K562 (cell line): Measurements from ENCODE around the gene COA6. TPM values are rescaled to one million over a fixed set of nuclear protein-coding genes. Genes with fewer than 3 reads are reported as not detected.

Experiments
- ATAC-seq: fragments of 200-7000 bp; cut with Tn5 transposase; 3 replicates; pipeline ENCODE4 v1.9.1; 2020; ENCODE audit warnings: moderate library complexity
- BruUV-seq: library from RNA; stranded (reverse); fragments of 400-500 nt; replicated peaks from 2 replicates; lab custom pipeline; 2021; lab: Mats Ljungman, UMichigan
- CTCF ChIA-PET: fragments of 300-600 bp; formaldehyde crosslinking; extraction: SDS; loops from one replicate; lab custom pipeline; 2021; ENCODE audit warnings: low intra/inter-chr PET ratio; lab: Yijun Ruan, JAX
- POLR2A ChIA-PET: fragments of 300-600, 350-650 bp; sonication (Branson Sonifier 250); formaldehyde crosslinking; extraction: SDS; loops from one replicate; lab custom pipeline; 2021; ENCODE audit warnings: antibody characterized with exemption, inconsistent platforms; lab: Yijun Ruan, JAX
- DNase-seq, 4 experiments: peaks; one replicate each; pipeline versions ENCODE4 v3.0.0 to v3.0.0-alpha.2; 2011 to 2018; ENCODE audit warnings: low spot score in 3 of 4, mixed read lengths in 3 of 4; ENCODE audit errors: extremely low read depth in 1 of 4
- FAIRE-seq: peaks from 2 replicates; lab custom pipeline; 2011; peaks lifted over from hg19 to GRCh38; lab: Jason Lieb, UNC
- H2AFZ ChIP-seq: 2 replicates; pipeline ENCODE4 v1.6.0; 2011; ENCODE audit warnings: low read depth, low read length, control low read depth, inconsistent platforms
- H3K27ac ChIP-seq: fragments of 200-600 bp; 3 replicates; pipeline ENCODE4 v1.8.0; 2011; ENCODE audit warnings: low read depth, mild to moderate bottlenecking, control low read depth, inconsistent platforms, low read length, moderate library complexity, mixed read lengths; ENCODE audit errors: extremely low read depth
- H3K27me3 ChIP-seq, 2 experiments: fragments of 300-600 bp in 1 of 2; 2 replicates in 1 of 2; 3 replicates in 1 of 2; pipeline versions ENCODE4 v1.6.0 to v1.8.0; 2011; ENCODE audit warnings: inconsistent platforms in 2 of 2, low read length in 2 of 2, mild to moderate bottlenecking in 1 of 2, mixed read lengths in 1 of 2, moderate library complexity in 1 of 2; ENCODE audit not compliant: control insufficient read depth in 2 of 2, insufficient read depth in 2 of 2
- H3K36me3 ChIP-seq: fragments of 300-600 bp; 3 replicates; pipeline ENCODE4 v1.8.0; 2011; ENCODE audit warnings: mild to moderate bottlenecking, low read length, inconsistent platforms; ENCODE audit not compliant: control insufficient read depth, insufficient read depth
- H3K4me1 ChIP-seq, 2 experiments: fragments of 200-600 bp in 1 of 2; replicated peaks in 1 of 2; 2 replicates in 1 of 2; 3 replicates in 1 of 2; pipeline versions ENCODE4 v1.5.1 to v1.8.0; 2011; ENCODE audit warnings: inconsistent platforms in 2 of 2, low read length in 2 of 2, mild to moderate bottlenecking in 1 of 2, mixed read lengths in 1 of 2, moderate library complexity in 1 of 2; ENCODE audit not compliant: control insufficient read depth in 2 of 2, insufficient read depth in 2 of 2
- H3K4me2 ChIP-seq: 2 replicates; pipeline ENCODE4 v1.6.1; 2011; ENCODE audit warnings: low read length, control low read depth, inconsistent platforms, mixed read lengths; ENCODE audit not compliant: insufficient read depth
- H3K4me3 ChIP-seq: fragments of 200-600 bp; sonication (generic), shearing (Covaris generic); 2 replicates; pipeline ENCODE4 v1.5.1; 2016; ENCODE audit warnings: control low read depth, inconsistent platforms
- H3K79me2 ChIP-seq: fragments of 200-600 bp; 3 replicates; pipeline ENCODE4 v1.8.0; 2011; ENCODE audit warnings: low read length, inconsistent platforms; ENCODE audit not compliant: control insufficient read depth, insufficient read depth
- H3K9ac ChIP-seq, 2 experiments: 2 replicates each; pipeline versions ENCODE4 v1.6.0 to v1.6.1; 2011; ENCODE audit warnings: low read depth in 2 of 2, low read length in 2 of 2, control low read depth in 1 of 2, inconsistent platforms in 1 of 2, mild to moderate bottlenecking in 1 of 2, mixed read lengths in 1 of 2; ENCODE audit not compliant: insufficient read depth in 1 of 2
- H3K9me1 ChIP-seq: one replicate; pipeline ENCODE4 v1.6.0; 2011; ENCODE audit warnings: inconsistent platforms, mild to moderate bottlenecking, low read length, moderate library complexity; ENCODE audit not compliant: control insufficient read depth, insufficient read depth
- H3K9me3 ChIP-seq: replicated peaks from 2 replicates; pipeline ENCODE4 v1.5.1; 2011; ENCODE audit warnings: low read depth, low read length, inconsistent platforms; ENCODE audit not compliant: control insufficient read depth, insufficient read depth
- H4K20me1 ChIP-seq: replicated peaks from 2 replicates; pipeline ENCODE4 v1.6.1; 2011; ENCODE audit warnings: low read length, inconsistent platforms, mixed read lengths; ENCODE audit not compliant: control insufficient read depth, insufficient read depth
- E4F1 ChIP-seq: fragments of 250-450 bp; sonication (Bioruptor Pico); IDR thresholded peaks from 2 replicates; pipeline ENCODE4 v1.5.0; 2021; ENCODE audit warnings: mild to moderate bottlenecking, borderline replicate concordance
- GATAD2A ChIP-seq: fragments of 450-650 bp; IDR thresholded peaks from 2 replicates; pipeline ENCODE4 v1.6.1; 2017
- KLF13 ChIP-seq: fragments of 450-650 bp; IDR thresholded peaks from 2 replicates; pipeline ENCODE4 v1.6.1; 2016; ENCODE audit warnings: missing genetic modification characterization, low read depth, mild to moderate bottlenecking, missing compliant biosample characterization, moderate library complexity, borderline replicate concordance
- MCM7 ChIP-seq, 2 experiments: fragments of 450-650 bp; IDR thresholded peaks; 2 replicates each; pipeline ENCODE4 v1.6.1; 2016 to 2018
- MLX ChIP-seq, 2 experiments: fragments of 450-650 bp in 1 of 2; sonication (generic) in 1 of 2; formaldehyde crosslinking; conservative IDR thresholded peaks; 2 replicates each; pipeline versions ENCODE4 v1.4.0 to v1.8.1; 2020 to 2022; ENCODE audit warnings: mild to moderate bottlenecking in 1 of 2, missing genetic modification reagents in 1 of 2
- SAP30 ChIP-seq: fragments of 200-600 bp; sonication (generic); IDR thresholded peaks from 2 replicates; pipeline ENCODE4 v1.6.1; 2012; ENCODE audit warnings: borderline replicate concordance, low read depth, mild to moderate bottlenecking, moderate library complexity, low read length, control low read depth, inconsistent platforms; ENCODE audit not compliant: insufficient read depth, poor library complexity, severe bottlenecking
- SRSF7 ChIP-seq: fragments of 200-400 bp; formaldehyde crosslinking; optimal IDR thresholded peaks from 2 replicates; pipeline ENCODE3; 2017; ENCODE audit warnings: mild to moderate bottlenecking, low read depth, low read length
- ZNF239 ChIP-seq: fragments of 250-450 bp; sonication (Bioruptor Pico); IDR thresholded peaks from 2 replicates; pipeline ENCODE4 v1.4.0; 2020; ENCODE audit warnings: mild to moderate bottlenecking
- WGBS: fragments of 100-300 bp; shearing (Covaris generic); methylation state at CpG from one replicate; pipeline ENCODE4 v1.1.6; 2016; ENCODE audit warnings: low coverage, mixed read lengths; ENCODE audit not compliant: insufficient coverage; ENCODE audit errors: missing lambda C conversion rate; 5-methylcytosine and 5-hydroxymethylcytosine counted together
- in situ Hi-C: fragments of 300-500 bp; cut with MboI; formaldehyde crosslinking; loops from 4 replicates; pipeline ENCODE4 v1.15.0; 2018; ENCODE audit warnings: inconsistent platforms, mixed read lengths
- intact Hi-C: fragments of 100-400 bp; cut with micrococcal nuclease; formaldehyde crosslinking; loops from 2 replicates; pipeline ENCODE4 v1.14.2; 2022
- polyA plus RNA-seq, 8 experiments: library from polyadenylated mRNA; depleted of rRNA in 4 of 8; stranded (reverse) in 5 of 8; unstranded in 3 of 8; fragments of >200 nt; fragmentation: Nextera tagmentation in 2 of 8; fragmentation: Illumina TruSeq in 1 of 8; extraction: Ambion mirVana in 2 of 8; extraction: Trizol in 1 of 8; gene quantifications; 2 replicates each; pipeline versions ENCODE4 v1.2.1 to v1.2.3, GENCODE V29; 2011 to 2014; ENCODE audit warnings: inconsistent platforms in 1 of 8, missing spikeins in 1 of 8
- total RNA-seq, 7 experiments: library from RNA; depleted of rRNA in 6 of 7; stranded (reverse); fragments of >200 nt in 6 of 7; fragmentation: Illumina TruSeq in 2 of 7; extraction: Trizol in 2 of 7; gene quantifications; 2 replicates each; pipeline versions ENCODE4 v1.2.1 to v1.2.3, GENCODE V29; 2011 to 2021; ENCODE audit warnings: low replicate concordance in 1 of 7
- TF ChIP-seq, protein P1 (sequence below): fragments of 450-650 bp; IDR thresholded peaks from 2 replicates; pipeline ENCODE4 v1.6.1; 2018; ENCODE audit not compliant: partially characterized antibody
- TF ChIP-seq, protein P2 (sequence below): fragments of 200-800 bp; sonication (Bioruptor generic); IDR thresholded peaks from 2 replicates; pipeline ENCODE4 v1.6.1; 2017; ENCODE audit warnings: missing genetic modification characterization, missing compliant biosample characterization

The COA6 gene
- total and polyA plus RNA-seq, 9 of the 15 experiments (the other 6 are each of a cell fraction or from before 2014, with no cell fraction given), result 77.7 to 187 (median 134) TPM

DNA sequence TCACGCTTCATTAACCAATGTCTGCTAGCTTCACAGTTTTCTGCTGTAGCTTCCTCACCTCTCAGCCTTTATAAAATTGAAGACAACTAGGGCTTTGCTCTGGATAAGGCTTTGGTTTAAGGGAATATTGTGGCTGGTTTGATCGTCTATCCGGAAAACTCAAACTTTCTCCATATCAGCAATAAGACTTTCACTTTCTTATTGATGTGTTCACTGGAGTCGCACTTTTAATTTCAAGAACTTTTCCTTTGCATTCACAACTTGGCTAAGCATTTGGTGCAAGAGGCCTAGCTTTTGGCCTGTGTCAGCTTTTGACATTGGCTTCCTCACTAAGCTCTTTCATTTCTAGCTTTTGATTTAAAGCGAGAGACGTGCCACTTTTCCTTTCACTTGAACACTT is 12.9 kb downstream of the COA6 start:
- H4K20me1 ChIP-seq, result no peaks in the 10 kb centered on the region
- no peak for FAIRE-seq
- no peak for ATAC-seq
- ChIA-PET POLR2A (interaction anchor here (0.8 to 1.4 kb wide), 4 partner anchors 9 to 41 kb away, joined by 3 to 5 read pairs (median 4); partner anchors contain the start of gene COA6), CTCF (no interaction called here)
- no peak overlapping the region for H3K4me3 ChIP-seq
- H3K4me2 ChIP-seq, result no peak overlapping the region
- H3K36me3 ChIP-seq, result peaks cover 42% of the 10 kb centered on the region
- no peak overlapping the region for H3K9ac ChIP-seq
- H3K79me2 ChIP-seq, result peaks cover 6% of the 10 kb centered on the region; the same call in 1 of the 3 replicates
- WGBS, result 92% methylated on average over 6 of the region's 6 CpGs
- no peak for DNase-seq
- intact Hi-C loops (no loop called here), in situ Hi-C loops (no loop called here)
- H3K9me3 ChIP-seq, result no peaks in the 10 kb centered on the region
- H3K9me1 ChIP-seq, result no peaks in the 10 kb centered on the region
- no peaks in the 10 kb centered on the region for H3K27me3 ChIP-seq
- H3K27ac ChIP-seq, result no peak overlapping the region
- H2AFZ ChIP-seq, result no peak overlapping the region
- H3K4me1 ChIP-seq, result no peaks in the 10 kb centered on the region
- no TSS peak for BruUV-seq
- no peak for TF ChIP-seq MCM7 (IDR thresholded peaks at IDR 0.05)
- no peak for TF ChIP-seq KLF13
- TF ChIP-seq ZNF239 (CRISPR knock-in tag), result no peak
- no peak for TF ChIP-seq SRSF7
- no peak for TF ChIP-seq MLX (CRISPR knock-in tag; conservative IDR thresholded peaks at IDR 0.05)
- TF ChIP-seq, protein P1, sequence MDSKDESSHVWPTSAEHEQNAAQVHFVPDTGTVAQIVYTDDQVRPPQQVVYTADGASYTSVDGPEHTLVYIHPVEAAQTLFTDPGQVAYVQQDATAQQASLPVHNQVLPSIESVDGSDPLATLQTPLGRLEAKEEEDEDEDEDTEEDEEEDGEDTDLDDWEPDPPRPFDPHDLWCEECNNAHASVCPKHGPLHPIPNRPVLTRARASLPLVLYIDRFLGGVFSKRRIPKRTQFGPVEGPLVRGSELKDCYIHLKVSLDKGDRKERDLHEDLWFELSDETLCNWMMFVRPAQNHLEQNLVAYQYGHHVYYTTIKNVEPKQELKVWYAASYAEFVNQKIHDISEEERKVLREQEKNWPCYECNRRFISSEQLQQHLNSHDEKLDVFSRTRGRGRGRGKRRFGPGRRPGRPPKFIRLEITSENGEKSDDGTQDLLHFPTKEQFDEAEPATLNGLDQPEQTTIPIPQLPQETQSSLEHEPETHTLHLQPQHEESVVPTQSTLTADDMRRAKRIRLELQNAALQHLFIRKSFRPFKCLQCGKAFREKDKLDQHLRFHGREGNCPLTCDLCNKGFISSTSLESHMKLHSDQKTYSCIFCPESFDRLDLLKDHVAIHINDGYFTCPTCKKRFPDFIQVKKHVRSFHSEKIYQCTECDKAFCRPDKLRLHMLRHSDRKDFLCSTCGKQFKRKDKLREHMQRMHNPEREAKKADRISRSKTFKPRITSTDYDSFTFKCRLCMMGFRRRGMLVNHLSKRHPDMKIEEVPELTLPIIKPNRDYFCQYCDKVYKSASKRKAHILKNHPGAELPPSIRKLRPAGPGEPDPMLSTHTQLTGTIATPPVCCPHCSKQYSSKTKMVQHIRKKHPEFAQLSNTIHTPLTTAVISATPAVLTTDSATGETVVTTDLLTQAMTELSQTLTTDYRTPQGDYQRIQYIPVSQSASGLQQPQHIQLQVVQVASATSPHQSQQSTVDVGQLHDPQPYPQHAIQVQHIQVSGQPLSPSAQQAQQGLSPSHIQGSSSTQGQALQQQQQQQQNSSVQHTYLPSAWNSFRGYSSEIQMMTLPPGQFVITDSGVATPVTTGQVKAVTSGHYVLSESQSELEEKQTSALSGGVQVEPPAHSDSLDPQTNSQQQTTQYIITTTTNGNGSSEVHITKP, result no peak
- TF ChIP-seq E4F1, result no peak
- TF ChIP-seq GATAD2A, result no peak
- TF ChIP-seq, protein P2, sequence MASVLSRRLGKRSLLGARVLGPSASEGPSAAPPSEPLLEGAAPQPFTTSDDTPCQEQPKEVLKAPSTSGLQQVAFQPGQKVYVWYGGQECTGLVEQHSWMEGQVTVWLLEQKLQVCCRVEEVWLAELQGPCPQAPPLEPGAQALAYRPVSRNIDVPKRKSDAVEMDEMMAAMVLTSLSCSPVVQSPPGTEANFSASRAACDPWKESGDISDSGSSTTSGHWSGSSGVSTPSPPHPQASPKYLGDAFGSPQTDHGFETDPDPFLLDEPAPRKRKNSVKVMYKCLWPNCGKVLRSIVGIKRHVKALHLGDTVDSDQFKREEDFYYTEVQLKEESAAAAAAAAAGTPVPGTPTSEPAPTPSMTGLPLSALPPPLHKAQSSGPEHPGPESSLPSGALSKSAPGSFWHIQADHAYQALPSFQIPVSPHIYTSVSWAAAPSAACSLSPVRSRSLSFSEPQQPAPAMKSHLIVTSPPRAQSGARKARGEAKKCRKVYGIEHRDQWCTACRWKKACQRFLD (CRISPR knock-in tag), result no peak
- TF ChIP-seq SAP30, result no peak
